GM13977 (cell line): ENCODE results near the gene SULF2.

Experiments
- DNase-seq: peaks from one replicate; pipeline ENCODE4 v3.0.0; 2012; ENCODE audit warnings: low spot score
- in situ Hi-C: fragments of 300-500 bp; cut with MboI; formaldehyde crosslinking; loops from one replicate; pipeline ENCODE4 v1.12.0; 2022; ENCODE audit warnings: low sequenced_read_pairs, low pct_unique_long_range_greater_than_20kb, mixed read lengths, inconsistent platforms; ENCODE audit not compliant: unreplicated experiment
- TF ChIP-seq, protein P1 (sequence below): IDR thresholded peaks from 2 replicates; pipeline ENCODE4 v1.5.1; 2012; ENCODE audit warnings: mild to moderate bottlenecking, control low read depth; ENCODE audit not compliant: insufficient read depth; ENCODE audit errors: extremely low read depth, missing control alignments

The SULF2 gene

GRCh38 chr20:47631078-47631477, 154.2 kb downstream of the SULF2 start:
- TF ChIP-seq, protein P1, sequence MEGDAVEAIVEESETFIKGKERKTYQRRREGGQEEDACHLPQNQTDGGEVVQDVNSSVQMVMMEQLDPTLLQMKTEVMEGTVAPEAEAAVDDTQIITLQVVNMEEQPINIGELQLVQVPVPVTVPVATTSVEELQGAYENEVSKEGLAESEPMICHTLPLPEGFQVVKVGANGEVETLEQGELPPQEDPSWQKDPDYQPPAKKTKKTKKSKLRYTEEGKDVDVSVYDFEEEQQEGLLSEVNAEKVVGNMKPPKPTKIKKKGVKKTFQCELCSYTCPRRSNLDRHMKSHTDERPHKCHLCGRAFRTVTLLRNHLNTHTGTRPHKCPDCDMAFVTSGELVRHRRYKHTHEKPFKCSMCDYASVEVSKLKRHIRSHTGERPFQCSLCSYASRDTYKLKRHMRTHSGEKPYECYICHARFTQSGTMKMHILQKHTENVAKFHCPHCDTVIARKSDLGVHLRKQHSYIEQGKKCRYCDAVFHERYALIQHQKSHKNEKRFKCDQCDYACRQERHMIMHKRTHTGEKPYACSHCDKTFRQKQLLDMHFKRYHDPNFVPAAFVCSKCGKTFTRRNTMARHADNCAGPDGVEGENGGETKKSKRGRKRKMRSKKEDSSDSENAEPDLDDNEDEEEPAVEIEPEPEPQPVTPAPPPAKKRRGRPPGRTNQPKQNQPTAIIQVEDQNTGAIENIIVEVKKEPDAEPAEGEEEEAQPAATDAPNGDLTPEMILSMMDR, result no peak
- in situ Hi-C loops, result no loop called here
- no peak for DNase-seq

DNA sequence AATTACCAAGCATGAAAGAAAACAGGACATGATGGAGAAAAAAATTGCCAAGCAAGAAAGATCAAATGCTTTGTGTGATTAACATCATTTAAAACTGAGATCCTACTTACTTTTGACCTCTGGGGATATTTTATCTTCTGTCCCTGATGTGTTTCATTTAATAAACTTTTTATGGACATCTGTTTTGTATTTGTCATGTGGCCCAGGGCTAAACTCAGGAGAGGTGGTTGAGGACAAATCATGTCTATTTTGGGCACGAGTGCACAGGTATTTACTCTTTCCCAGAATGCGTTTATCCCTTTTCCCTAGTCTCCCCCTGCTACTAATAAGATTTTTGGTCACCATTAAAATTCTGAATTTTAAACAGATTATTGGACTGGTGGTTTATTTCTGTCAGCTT, 155.4 kb downstream of the SULF2 start:
- TF ChIP-seq, protein P1, result no peak
- no peak for DNase-seq
- in situ Hi-C loops, result loop anchor here (10.0 kb wide), 2 partner anchors 235 to 355 kb away; no protein-coding TSS in a partner anchor

DNA sequence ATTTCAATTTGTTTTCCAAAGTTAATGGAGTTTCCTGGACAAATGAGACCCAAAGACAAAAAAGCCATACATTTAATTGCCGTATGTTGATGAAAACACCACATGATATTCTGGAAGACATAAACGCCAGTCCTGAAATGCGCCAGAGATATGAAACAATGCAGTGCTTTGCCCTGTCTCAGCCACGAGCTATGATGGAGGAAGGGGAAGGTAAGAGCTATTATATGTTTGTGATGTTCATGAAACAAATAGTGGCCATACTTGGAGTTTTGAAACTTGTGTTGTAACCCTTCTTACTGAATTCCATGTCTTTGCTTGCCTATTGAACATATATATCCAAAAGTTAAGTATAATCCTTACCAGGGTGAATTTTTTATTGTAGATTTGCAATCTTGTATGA, 157.7 kb downstream of the SULF2 start:
- TF ChIP-seq, protein P1, result no peak
- DNase-seq, result no peak
- in situ Hi-C loops, result loop anchor here (10.0 kb wide), 2 partner anchors 233 to 353 kb away; no protein-coding TSS in a partner anchor

DNA sequence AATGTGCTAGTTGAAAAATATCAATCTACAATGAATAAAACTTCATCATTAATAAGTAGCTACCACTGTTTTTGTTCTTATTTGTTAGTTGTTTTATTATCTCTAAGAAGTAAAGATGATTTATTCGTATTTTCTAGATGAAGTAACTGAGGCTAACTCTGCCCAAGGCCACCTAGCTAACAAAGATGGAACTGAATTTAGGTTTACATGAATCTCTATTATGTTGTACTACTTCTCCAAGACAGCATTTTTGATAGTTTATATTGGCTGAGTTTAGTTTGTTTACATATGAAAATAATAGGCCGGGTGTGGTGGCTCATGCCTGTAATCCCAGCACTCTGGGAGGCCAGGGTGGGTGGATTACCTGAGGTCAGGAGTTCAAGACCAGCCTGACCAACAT, 162.1 kb downstream of the SULF2 start:
- TF ChIP-seq, protein P1, result no peak
- no peak for DNase-seq
- in situ Hi-C loops, result loop anchor here (10.0 kb wide), 2 partner anchors 228 to 348 kb away; no protein-coding TSS in a partner anchor

DNA sequence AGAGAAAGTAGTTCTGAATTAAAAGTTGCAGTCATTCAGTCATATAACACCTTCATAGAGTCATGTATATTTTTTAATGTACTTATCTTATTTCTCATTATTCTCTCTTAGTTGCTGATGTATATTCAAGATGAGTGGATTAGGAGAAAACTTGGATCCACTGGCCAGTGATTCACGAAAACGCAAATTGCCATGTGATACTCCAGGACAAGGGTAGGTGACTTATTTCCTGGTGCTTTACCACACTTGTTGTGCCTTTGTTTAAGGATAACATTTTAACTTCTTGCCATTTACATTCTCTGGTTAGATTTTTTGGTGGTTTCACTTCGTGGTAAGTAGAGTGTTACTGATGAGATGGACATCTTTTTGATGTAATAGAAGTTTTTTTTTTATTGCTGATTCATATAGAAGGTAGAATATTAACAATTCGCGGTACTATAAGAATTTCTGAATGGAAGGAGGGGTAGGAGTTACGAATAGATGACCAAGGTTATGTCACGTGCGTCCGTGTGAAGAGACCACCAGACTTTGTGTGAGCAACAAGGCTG, 163.1 kb downstream of the SULF2 start:
- TF ChIP-seq, protein P1, result no peak
- DNase-seq, result no peak
- in situ Hi-C loops, result loop anchor here (10.0 kb wide), 2 partner anchors 227 to 347 kb away; no protein-coding TSS in a partner anchor

- peak; percentile 27 for DNase-seq
- TF ChIP-seq, protein P1, result peak; percentile 62
- in situ Hi-C loops, result loop anchor here (10.0 kb wide), 2 partner anchors 226 to 346 kb away; no protein-coding TSS in a partner anchor
Observed at GRCh38 chr20:47620808-47621805, 164.2 kb downstream of the SULF2 start.
